HEK293T (cell line): Measurements from ENCODE around the gene PKNOX1.
"Not testable (repeated sequence)": the region's sequence is repeated elsewhere in the genome, so short reads cannot be mapped to it uniquely, and the experiment has no call there.

ENCODE experiments used
- BHLHE40 ChIP-seq: fragments of 450-650 bp; IDR thresholded peaks from 2 replicates; pipeline ENCODE4 v1.6.1; 2016; ENCODE audit warnings: mild to moderate bottlenecking, moderate library complexity, borderline replicate concordance
- ELF4 ChIP-seq: fragments of 450-650 bp; IDR thresholded peaks from 2 replicates; pipeline ENCODE4 v1.6.1; 2017; ENCODE audit warnings: antibody characterized with exemption
- FOXK2 ChIP-seq: fragments of 450-650 bp; IDR thresholded peaks from 2 replicates; pipeline ENCODE4 v1.6.1; 2016; ENCODE audit warnings: mild to moderate bottlenecking
- LEF1 ChIP-seq: fragments of 450-650 bp; IDR thresholded peaks from 2 replicates; pipeline ENCODE4 v1.6.1; 2017; ENCODE audit warnings: mild to moderate bottlenecking, borderline replicate concordance
- NFRKB ChIP-seq: fragments of 450-650 bp; IDR thresholded peaks from 2 replicates; pipeline ENCODE4 v1.6.1; 2016; ENCODE audit warnings: mild to moderate bottlenecking, moderate library complexity
- PKNOX1 ChIP-seq: fragments of 450-650 bp; IDR thresholded peaks from 2 replicates; pipeline ENCODE4 v1.6.1; 2016
- SP1 ChIP-seq: fragments of 450-650 bp; IDR thresholded peaks from 2 replicates; pipeline ENCODE4 v1.6.1; 2017
- SUZ12 ChIP-seq: fragments of 450-650 bp; IDR thresholded peaks from 2 replicates; pipeline ENCODE4 v1.6.1; 2016; ENCODE audit warnings: mild to moderate bottlenecking
- TARDBP ChIP-seq: fragments of 450-650 bp; IDR thresholded peaks from 2 replicates; pipeline ENCODE4 v1.6.1; 2016

DNA sequence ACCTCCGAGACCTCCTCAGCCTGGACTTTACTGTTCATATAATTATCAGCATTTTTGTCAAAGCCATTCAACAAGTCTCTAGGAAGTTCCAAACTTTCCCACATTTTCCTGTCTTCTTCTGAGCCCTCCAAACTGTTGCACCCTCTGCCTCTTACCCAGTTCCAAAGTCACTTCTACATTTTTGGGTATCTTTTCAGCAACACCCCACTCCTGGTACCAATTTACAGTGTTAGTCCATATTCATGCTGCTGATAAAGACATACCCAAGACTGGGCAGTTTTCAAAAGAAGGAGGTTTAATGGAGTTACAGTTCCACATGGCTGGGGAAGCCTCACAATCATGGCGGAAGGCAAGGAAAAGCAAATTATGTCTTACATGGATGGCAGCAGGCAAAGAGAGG, 25.7 kb downstream of the PKNOX1 start:
- not testable (repeated sequence) for TF ChIP-seq PKNOX1, TARDBP, BHLHE40, NFRKB, FOXK2, SUZ12, LEF1, ELF4, SP1
